Middle frontal gyrus (tissue), 1 donor: ENCODE data around the gene CYRIA.

Experiments used
- DNase-seq: peaks from one replicate; pipeline ENCODE4 v3.0.0-alpha.2; 2015; ENCODE audit warnings: low spot score; ENCODE audit errors: extremely low spot score

Gene CYRIA

GRCh38 chr2:16650287-16651249 is 15.1 kb downstream of the CYRIA start:
- no peak for DNase-seq

GRCh38 chr2:16649353-16650286 is 16.0 kb downstream of the CYRIA start:
- DNase-seq, result no peak

- no peak for DNase-seq
Measured at GRCh38 chr2:16647992-16648617, 17.5 kb downstream of the CYRIA start.

GRCh38 chr2:16645775-16646559 is 19.7 kb downstream of the CYRIA start:
- no peak for DNase-seq

GRCh38 chr2:16645088-16645487 is 20.5 kb downstream of the CYRIA start:
- no peak for DNase-seq

GRCh38 chr2:16644221-16644925 is 21.3 kb downstream of the CYRIA start:
- no peak for DNase-seq

GRCh38 chr2:16643099-16643498 is 22.5 kb downstream of the CYRIA start:
- DNase-seq, result no peak

- DNase-seq, result no peak
Measured at GRCh38 chr2:16642088-16642487, 23.5 kb downstream of the CYRIA start.

GRCh38 chr2:16641509-16641908 is 24.1 kb downstream of the CYRIA start:
- DNase-seq, result no peak

GRCh38 chr2:16640867-16641266 is 24.8 kb downstream of the CYRIA start:
- DNase-seq, result no peak

- no peak for DNase-seq
Measured at GRCh38 chr2:16640001-16640700, 25.5 kb downstream of the CYRIA start.

GRCh38 chr2:16639431-16639830 is 26.2 kb downstream of the CYRIA start:
- no peak for DNase-seq

- no peak for DNase-seq
Measured at GRCh38 chr2:16638946-16639345, 26.7 kb downstream of the CYRIA start.

GRCh38 chr2:16637304-16637703 is 28.3 kb downstream of the CYRIA start:
- no peak for DNase-seq

GRCh38 chr2:16635791-16636699 is 29.6 kb downstream of the CYRIA start:
- no peak for DNase-seq

- no peak for DNase-seq
Measured at GRCh38 chr2:16633621-16634430, 31.8 kb downstream of the CYRIA start.

GRCh38 chr2:16632598-16632997 is 33.0 kb downstream of the CYRIA start:
- no peak for DNase-seq

- DNase-seq, result no peak
Measured at GRCh38 chr2:16630463-16630862, 35.2 kb downstream of the CYRIA start.
